Hepatic stellate cell (primary cell): ENCODE measurements around the gene PTGER3.

ENCODE experiments used
- DNase-seq: peaks from one replicate; pipeline ENCODE4 v3.0.0; 2011; ENCODE audit warnings: low spot score

Gene PTGER3

DNA sequence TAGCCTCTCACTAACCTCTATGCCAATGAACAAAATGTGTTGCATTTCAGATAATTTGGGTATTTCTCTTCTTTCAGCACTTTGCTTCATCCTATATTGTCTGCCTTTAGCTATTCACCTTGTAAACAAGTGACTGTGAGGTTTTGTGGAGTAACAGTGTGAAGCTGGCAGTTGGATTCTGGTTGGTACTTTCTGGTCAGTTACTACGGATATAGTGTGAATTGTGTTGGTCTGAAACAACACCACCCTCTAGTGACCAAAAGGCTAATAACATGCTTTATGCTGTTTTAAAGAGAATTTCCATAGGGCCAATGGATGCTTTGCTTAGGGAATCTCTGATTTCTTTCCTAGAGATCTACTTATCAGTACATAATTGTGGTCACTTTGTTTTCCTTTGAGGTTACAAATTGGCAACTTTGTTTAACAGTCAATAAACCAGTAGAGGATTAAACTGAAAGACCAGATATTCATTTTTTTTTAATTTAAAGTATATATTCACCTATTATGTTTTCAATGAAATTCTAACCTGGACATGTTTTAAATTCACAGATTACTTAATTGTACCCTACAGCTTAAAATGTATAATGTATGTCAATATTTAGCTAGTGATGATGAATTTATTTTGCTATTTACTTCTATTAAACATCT, 2.5 kb upstream of the PTGER3 start:
- peak; percentile 61 for DNase-seq

DNA sequence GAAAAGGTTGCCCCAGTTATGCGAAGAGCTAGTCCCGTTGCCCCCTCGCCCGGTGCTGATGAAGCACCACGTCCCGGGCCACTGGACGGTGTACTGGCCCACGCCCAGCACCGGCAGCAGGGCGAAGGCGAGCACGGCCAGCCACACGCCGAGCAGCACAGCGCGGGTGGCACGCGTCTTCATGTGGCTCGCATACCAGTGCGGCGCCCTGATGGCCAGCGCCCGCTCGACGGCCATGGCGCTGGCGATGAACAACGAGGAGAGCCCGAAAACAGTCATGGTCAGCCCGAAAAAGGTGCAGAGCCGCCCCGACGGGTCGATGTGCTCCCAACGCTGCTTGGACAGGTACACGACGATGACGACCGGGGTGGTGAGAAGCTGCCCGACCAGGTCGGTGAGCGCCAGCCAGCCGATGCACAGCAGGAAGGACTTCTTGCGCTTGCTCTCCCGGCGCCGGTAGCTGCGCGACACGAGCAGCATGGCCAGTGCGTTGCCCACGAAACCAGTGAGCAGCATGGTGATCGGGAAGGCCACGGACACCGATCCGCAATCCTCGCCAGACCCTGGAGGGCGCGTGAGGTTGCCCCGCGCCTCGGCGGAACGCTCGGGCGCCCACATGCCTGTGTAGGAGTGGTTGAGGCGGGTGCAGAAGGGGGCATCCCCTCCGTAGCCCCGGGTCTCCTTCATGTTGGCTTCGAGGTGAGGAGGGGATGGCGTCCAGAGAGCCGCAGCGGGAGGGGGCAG, 553 bp downstream of the PTGER3 start:
- peak; percentile 26 for DNase-seq

DNA sequence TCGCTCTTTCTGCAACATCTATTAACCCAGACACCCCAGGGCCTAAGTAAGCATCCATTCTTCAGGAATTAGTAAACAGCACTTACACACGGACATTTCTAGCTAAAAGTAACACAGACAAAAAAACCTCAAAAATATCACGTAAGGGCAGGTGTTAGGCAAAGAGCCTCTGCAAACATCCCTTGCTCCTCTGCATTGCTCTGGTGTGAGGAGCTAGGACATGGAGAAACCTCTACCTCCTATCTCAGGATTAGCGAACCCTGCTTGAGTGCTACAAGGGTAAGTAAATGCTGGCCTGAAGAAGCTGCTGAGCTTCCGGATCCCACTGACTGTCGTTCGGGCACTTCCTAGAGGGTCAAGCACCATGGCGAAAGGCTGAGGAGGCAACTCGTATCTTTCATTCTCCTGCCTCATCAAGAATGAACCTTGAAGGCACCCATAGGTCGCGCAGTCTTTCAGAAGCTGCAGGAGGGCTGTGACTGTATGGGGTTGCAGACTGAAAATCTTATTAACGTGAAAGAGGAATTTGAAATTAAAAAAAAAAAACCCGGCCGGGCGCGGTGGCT, 2.1 kb downstream of the PTGER3 start:
- no peak for DNase-seq

DNA sequence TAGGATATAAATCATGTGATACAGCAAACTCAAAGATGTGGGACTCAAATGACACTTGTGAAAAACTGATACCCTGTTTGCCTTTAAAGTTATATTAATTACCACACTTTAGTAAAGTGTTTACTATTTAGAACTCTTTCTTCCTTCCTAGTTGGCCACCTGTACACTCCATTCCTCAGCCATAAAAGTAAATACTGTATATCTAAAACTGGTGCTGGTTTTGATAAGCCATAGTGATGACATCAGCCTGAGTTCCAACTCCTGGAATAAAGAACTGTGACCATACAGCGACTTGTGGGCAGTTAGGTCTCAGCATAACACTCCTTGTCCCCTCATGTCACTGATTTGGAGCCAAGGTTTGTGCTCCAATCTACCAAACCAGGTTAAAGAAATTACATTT, 2.8 kb downstream of the PTGER3 start:
- no peak for DNase-seq

DNA sequence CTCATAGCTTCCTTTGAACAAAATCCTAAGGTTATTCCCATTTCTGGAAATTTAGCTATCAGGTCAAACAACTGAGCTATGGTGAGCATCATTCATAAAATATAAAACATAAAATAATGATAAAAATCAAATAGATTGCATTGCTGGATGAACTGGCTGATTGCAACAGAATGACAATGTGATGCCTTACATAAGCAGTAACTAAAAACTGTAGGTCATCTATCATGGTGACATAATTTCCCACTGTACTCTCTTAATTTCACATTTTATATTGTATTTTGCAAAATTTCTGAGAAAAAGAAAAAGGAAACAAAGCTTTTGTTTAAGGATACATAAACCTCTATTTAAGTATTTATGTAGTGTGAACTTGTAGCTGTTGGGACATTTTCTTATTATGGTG, 4.6 kb downstream of the PTGER3 start:
- DNase-seq, result no peak

DNA sequence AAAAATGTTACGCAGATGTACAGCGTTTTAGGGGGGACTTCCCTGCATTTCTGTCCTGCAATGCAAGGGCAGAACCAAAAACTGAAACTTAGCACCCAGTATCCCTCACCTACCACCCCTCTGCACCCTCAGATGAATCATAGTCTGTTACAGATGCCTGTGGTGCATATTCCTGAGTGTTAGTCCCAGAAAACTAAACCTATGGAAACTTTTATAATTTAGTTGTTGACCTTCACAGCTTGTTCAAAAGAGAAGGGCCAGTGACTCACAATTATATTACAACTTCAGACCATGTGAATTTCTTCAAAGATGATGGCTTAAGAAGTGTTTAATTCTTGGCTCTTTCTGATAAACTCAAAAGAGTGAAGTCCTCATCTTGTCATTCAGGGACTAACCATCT, 5.8 kb downstream of the PTGER3 start:
- no peak for DNase-seq

DNA sequence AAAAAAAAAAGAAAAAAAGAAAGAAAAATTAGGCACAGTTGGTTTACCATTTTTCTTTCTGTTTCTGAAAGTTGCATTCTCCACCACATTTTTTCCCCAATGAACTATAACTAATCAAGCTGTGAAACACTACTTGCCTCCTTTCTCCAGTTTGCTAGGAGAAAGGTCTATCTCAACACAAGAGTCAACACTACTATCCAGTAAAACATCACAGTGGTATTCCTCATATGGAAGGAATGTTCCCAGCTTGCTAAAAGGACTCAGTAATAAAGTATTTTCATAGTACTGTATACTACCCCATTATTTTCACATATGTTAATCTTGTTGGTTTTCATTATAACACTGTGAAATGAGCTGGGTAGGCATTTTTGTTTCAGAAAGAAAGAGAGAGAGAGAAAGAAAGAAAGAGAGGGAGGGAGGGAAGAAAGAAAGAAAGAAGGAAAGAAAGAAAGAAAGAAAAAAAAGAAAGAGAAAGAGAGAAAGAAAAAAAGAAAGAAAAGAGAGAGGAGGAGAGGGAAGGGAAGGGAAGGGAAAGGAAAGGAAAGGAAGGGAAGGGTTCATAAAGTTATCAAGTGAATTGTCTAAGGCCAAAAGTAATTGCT, 7.9 kb downstream of the PTGER3 start:
- DNase-seq, result no peak

DNA sequence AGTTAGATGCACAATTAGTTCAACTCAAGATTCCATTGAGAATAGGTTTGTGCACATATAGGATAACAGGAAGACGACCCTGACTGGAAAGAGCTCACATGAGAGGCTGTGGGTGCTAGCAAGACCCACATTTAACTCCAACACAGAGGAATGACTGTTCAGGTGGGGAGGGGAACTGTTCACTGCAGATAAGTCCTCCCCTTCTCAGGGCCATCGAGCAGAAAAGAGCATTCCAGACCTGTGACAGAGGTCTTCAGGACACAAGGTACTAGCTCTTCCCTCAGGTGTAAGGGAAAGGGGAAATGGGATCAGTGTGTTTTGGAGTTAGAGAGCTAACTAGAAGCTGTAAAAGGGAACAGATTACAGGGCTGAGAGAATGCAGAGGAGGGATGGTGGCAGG, 8.7 kb downstream of the PTGER3 start:
- no peak for DNase-seq

DNA sequence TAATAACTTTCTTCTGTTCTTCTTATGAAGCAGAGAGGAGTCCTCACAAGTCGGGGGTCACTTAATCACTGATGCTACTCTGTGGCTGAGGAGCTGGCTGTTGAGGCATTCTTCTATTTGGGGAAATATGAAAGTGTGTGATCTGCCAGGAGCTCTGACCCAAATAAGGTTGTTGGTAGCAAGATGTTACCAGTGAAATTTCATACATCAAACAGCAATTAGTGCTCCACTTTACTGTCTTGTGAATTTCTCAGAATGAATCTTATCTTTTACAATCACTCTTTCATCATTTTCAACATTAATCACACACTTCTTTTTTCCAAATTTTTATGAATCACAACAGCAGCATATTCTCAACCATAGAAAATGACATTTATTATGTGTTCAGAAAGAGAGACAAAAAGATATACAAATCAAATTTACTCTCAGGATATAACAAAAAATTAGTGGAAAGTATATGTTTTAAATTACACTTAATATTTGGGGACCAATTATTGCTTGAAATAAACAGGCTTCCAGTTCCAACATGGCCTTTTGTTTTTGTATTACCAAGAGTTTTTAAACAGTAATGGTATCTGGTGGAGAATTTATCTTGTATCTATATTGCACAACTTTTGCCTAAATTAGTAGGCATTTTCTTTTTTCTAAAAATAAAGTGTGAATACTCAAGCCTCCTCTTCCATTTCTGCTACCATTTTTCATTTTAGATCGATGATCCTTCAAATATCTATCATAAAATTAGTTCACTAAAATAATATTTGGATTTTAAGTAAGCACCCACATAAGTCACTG, 9.6 kb downstream of the PTGER3 start:
- no peak for DNase-seq

DNA sequence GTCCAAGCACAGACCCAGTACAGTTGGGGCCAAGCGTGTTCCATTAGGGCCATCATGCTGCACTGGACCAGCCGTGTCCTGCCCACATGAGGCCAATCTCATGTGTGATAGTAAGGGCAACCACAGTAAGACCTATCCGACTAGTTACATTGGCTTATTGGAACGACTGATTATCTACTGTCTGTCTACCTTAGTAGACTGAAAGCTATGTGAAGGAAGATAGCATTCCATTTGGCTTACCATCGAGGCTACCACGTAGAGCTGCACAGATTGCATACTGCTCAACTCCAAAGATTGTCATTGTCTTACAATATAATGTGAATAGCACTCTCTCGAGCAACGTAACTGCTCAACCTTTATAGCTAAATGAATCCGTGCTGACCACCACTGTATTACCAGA, 10.6 kb downstream of the PTGER3 start:
- DNase-seq, result no peak

DNA sequence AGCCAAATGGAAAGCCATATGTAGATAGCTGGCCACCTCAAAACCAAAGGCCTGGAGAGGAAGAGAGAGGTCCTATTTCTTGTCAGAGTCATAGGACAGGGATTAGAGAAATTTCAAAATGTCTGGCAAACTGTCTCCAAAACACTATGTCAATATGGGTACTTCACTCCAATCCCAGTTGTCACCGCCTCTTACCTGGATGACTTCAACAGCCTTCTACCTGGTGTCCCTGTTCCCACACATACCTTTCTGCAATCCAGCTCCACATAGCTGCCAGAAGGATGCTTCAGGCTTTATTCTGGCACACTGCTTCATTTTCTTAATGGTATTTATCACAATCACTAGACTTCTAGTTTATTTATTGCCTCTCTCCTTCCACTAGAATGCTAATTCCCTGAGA, 14.5 kb downstream of the PTGER3 start:
- DNase-seq, result no peak

DNA sequence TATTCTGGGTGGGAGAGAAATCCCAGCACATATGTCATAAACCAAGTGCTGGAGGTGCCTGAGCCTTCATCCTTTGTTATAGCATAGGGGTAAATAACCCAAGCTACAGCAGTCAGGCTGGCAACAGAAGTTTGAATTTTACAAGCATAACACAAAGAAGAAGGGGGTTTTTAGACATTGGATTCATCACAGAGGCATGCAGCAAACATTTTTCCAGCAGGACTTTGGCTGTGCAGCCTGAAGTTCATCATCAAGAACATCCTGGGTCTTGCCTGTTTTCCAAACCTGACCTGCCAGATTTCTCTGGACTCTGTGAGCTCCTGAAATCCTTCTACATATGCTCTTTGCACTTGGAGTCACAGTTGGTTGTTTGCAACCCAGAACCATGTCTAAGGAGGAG, 16.2 kb downstream of the PTGER3 start:
- DNase-seq, result no peak

DNA sequence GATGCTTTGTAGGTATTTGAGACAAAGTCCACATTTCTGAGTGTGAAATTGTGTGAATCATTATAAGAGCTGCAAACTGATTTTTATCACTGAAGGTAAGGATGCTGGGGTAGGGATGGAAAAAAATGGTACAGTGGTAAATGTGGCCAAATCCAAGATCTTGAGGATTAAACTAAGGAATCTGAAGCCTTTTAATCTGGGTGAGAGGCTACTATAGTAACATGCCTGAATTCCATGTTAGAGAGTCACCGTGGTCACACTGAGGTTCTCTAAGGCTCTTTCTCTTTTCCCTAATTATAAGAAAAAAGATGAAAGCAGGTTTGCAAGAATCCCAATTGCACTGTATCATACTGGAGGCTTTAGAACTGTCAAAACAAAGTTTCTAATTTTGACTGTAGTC, 17.6 kb downstream of the PTGER3 start:
- DNase-seq, result no peak

DNA sequence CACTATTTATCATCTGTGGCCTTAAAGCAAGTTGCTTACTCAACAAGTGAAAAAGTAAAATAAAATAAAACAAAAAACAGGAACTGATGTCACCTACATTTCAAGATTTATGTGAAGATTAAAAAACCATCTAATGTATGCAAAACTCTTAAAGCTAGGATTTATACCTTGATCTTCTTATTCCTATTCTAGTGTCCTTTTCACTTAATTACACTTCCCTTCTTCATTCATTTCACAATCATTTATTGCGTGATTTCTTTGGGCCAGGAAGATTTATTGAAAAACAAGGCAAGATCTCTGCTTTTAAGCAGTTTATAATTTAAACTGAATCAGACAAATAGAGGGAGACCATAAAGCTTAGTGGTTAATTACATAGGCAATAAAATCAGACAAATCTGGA, 18.6 kb downstream of the PTGER3 start:
- no peak for DNase-seq

DNA sequence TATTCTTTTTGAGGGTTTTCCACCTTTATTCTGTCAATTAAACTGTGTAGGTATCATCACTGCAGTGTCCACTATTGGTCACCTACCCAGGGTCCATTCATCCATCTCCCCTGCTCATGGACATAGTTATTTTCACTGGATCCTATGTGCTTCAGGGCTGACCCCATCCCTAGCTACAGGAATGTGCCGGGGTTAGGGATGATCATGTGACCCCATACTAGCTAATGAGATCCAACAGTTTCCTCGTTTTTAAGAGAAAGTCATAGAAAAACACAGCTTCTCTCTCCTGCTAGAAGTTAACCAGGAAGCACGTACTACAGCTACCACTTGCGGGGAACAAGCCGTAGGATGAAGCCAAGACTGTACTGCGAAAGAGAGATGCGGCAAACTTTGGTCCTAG, 19.6 kb downstream of the PTGER3 start:
- DNase-seq, result no peak

DNA sequence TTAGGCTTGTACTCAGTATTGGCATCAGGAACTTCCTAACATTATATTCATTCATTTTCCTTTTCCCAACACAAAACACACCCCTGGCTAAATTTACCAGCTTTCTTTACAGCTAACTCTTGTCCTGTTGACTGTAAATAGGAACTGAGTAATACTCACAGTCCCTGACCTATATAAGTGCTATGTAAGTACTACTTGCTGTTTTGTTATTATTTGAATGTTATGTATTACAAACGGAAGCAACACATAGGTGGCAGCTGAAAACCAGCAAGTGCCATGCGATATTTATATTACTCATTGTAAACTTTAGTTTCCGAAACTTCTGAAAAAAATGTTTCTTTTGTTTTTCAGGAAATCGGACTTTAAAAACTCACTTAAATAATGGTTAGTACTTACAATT, 21.5 kb downstream of the PTGER3 start:
- no peak for DNase-seq

DNA sequence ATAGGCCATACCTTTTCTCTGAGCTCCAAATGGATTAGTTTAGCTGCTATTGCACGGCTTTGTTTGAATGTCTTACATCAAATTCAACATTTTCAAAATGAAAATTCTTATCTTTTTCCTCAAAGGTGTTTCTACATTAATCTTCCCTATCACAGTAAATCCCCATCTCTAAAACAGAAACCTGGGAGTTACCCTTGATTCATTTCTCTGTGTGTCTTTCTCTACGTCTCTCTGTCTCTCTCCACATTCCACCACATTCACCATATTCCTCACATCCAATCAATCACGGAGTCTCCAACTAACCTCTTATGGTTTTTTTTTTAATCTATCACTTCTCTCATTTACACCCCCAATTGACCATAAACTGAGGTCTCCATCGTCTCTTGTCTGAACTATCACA, 24.1 kb downstream of the PTGER3 start:
- no peak for DNase-seq

DNA sequence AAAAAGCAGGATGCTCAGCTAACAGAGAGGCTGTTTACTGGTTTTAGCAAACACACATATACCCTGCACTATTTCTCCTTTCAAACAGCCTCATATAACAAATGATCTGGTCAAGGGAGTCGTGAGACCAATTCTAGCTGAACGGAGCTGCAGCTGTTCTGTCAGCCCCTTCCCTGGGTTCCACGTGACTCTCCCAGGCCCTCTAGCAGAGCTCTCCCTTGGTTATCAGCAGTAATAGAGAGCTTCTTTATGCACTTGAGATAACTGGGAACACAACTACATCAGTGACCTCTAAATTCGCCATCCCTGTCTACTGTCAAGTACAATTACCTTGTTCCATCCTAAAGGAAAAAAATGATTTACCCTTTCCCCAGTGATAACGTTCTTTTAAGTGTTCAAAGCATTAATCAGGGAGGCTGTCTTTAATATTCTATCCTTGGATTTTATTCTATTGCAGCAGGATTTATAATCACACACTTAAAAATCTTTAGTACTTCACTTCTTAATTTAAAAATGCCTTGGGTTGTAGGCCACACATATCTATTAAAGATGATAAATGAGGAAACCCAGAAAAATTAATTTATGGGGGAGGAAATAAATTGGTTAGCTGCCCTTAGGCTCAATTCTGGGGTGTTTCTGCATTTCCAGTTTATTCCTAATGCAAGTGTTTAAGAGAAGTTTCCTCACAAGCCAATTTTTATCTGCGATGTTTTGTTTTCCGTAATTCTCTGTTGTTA, 28.2 kb downstream of the PTGER3 start:
- no peak for DNase-seq

DNA sequence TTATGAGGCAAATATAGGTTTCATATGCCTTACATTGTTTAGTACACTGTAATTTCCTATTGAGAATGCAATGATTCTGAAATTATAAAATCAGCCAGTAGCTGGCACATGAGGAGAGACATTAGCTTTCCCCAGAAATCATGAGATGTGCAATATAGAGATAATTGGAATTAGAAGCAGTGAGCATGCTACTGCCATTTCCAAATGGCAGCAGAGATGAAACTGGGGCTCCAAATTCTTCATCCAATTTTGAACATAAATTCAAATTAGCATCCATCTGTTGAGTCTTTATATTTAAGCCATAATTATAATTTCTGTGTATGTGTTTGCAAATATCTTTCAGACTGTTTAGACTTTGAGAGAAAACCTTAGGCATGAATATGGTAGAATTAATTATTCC, 28.8 kb downstream of the PTGER3 start:
- DNase-seq, result no peak

DNA sequence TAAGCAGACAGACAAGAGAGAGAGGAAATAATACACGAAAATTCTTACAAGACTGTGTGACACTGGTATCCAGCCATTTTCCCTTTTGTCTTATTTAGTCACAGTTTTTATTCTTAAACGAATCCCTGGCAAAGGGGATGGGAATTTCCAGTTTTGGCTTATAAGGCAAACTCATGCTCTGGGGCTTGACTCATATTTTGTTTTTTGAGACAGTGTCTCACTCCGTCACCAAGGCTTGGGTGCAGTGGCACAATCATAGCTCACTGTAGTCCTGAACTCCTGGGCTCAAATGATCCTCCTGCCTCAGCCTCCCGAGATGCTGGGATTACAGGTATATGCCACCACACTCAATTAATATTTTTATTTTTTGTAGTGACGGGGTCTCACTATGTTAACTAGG, 31.9 kb downstream of the PTGER3 start:
- no peak for DNase-seq

DNA sequence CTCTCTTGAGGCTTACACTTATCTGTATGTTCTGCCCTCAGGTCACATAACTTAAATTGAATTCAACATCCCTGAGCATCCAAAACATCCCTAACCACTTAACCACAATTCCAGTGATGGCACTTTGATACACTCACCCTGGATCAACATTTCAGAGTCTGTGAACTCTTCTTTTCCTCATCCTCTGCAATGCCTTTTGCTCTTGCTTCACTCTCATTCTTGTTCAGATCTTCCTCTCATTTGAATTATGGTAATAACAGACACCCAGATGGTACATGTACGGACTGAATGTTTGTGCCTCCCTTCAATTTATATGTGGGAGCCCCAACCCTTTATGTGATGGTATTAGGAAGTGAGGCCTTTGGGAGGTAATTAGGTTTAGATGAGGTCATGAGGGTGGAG, 33.4 kb downstream of the PTGER3 start:
- no peak for DNase-seq
